Measurements from ENCODE around the gene ANKRD44.

ANKRD44 gene

DNA sequence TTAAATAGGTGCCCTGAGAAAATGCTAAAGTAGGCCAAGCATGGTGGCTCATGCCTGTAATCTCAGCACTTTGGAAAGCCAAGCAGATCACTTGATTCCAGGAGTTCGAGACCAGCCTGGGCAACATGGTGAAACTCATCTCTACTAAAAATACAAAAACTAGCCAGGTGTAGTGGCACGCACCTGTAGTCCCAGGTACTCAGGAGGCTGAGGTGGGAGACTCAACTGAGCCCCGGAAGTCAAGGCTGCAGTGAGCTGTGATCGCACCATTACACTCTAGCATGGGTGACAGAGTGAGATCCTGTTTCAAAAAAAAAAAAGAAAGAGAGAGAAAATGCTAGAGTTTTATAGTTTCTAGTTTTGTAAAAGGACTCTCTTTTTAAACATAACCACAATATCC, 12.0 kb downstream of the ANKRD44 start:
- ATAC-seq (ENCODE audit: insufficient read depth, low read depth) (no peak), DNase-seq (no peak)
- Histone ChIP-seq H3K4me2 (ENCODE audit: insufficient read depth, low read length) (no peak overlapping the region), H3K9ac (ENCODE audit: low read depth, low read length) (no peak overlapping the region), H3K36me3 (ENCODE audit: insufficient read depth, low read length) (no peaks in the 10 kb centered on the region), H2AFZ (ENCODE audit: low read depth, low read length) (no peak overlapping the region), H3K79me2 (ENCODE audit: insufficient read depth, low read length) (peaks cover 42% of the 10 kb centered on the region), H3K4me3 (ENCODE audit: low read depth in 1 of 2, low read length in 2 of 2) (no peak overlapping the region), H3K27me3 (ENCODE audit: insufficient read depth, low read length, poor library complexity) (no peaks in the 10 kb centered on the region), H3K4me1 (ENCODE audit: insufficient read depth, low read length) (peaks cover 36% of the 10 kb centered on the region), H3K9me3 (ENCODE audit: insufficient read depth, low read length, severe bottlenecking) (no peaks in the 10 kb centered on the region), H4K20me1 (ENCODE audit: insufficient read depth, low read length) (no peaks in the 10 kb centered on the region), H3K27ac (ENCODE audit: low read length) (no peak overlapping the region)
- no peak for TF ChIP-seq EZH2 (IDR thresholded peaks at IDR 0.05; ENCODE audit: borderline replicate concordance, low read depth, low read length, severe bottlenecking)
- TF ChIP-seq, protein P1, sequence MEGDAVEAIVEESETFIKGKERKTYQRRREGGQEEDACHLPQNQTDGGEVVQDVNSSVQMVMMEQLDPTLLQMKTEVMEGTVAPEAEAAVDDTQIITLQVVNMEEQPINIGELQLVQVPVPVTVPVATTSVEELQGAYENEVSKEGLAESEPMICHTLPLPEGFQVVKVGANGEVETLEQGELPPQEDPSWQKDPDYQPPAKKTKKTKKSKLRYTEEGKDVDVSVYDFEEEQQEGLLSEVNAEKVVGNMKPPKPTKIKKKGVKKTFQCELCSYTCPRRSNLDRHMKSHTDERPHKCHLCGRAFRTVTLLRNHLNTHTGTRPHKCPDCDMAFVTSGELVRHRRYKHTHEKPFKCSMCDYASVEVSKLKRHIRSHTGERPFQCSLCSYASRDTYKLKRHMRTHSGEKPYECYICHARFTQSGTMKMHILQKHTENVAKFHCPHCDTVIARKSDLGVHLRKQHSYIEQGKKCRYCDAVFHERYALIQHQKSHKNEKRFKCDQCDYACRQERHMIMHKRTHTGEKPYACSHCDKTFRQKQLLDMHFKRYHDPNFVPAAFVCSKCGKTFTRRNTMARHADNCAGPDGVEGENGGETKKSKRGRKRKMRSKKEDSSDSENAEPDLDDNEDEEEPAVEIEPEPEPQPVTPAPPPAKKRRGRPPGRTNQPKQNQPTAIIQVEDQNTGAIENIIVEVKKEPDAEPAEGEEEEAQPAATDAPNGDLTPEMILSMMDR (IDR thresholded peaks at IDR 0.05; ENCODE audit: borderline replicate concordance, extremely low read depth, low read length, poor library complexity, severe bottlenecking), result no peak

DNA sequence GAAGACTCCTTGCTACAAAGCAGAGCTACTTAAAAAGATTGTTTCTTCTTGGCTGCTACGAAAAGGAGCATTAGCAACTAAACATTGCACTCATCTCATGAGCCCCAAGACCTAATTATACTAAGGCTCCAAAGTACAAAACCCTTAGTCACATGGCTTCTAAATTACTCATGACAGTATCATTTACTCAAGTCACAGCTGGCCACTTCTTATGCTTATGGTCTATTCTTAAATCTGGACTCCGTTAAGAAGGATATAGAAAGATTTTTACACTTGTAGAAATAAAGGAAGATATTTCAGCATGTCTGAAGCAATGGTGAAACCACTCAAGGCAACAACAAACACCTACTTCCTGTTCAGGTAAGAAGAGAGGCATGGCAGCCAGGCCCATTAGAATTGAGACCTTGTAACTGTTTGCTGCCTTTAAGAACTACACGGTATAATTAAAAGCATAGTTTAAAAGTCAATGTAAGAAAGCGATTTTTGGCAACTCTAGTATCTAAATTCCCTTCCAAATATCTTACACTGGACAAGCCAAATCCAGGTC, 12.7 kb downstream of the ANKRD44 start:
- H2AFZ ChIP-seq (ENCODE audit: low read depth, low read length), result no peak overlapping the region
- peaks cover 37% of the 10 kb centered on the region for H3K79me2 ChIP-seq (ENCODE audit: insufficient read depth, low read length)
- no peak overlapping the region for H3K27ac ChIP-seq (ENCODE audit: low read length)
- ATAC-seq (ENCODE audit: insufficient read depth, low read depth) (no peak), DNase-seq (no peak)
- H3K4me1 ChIP-seq (ENCODE audit: insufficient read depth, low read length), result peaks cover 41% of the 10 kb centered on the region
- no peak overlapping the region for H3K4me3 ChIP-seq (ENCODE audit: low read depth in 1 of 2, low read length in 2 of 2)
- no peaks in the 10 kb centered on the region for H3K36me3 ChIP-seq (ENCODE audit: insufficient read depth, low read length)
- H3K9ac ChIP-seq (ENCODE audit: low read depth, low read length), result no peak overlapping the region
- no peaks in the 10 kb centered on the region for H3K27me3 ChIP-seq (ENCODE audit: insufficient read depth, low read length, poor library complexity)
- H4K20me1 ChIP-seq (ENCODE audit: insufficient read depth, low read length), result no peaks in the 10 kb centered on the region
- no peak overlapping the region for H3K4me2 ChIP-seq (ENCODE audit: insufficient read depth, low read length)
- TF ChIP-seq EZH2 (IDR thresholded peaks at IDR 0.05; ENCODE audit: borderline replicate concordance, low read depth, low read length, severe bottlenecking), result no peak
- TF ChIP-seq, protein P1 (IDR thresholded peaks at IDR 0.05; ENCODE audit: borderline replicate concordance, extremely low read depth, low read length, poor library complexity, severe bottlenecking), result no peak
- no peaks in the 10 kb centered on the region for H3K9me3 ChIP-seq (ENCODE audit: insufficient read depth, low read length, severe bottlenecking)

DNA sequence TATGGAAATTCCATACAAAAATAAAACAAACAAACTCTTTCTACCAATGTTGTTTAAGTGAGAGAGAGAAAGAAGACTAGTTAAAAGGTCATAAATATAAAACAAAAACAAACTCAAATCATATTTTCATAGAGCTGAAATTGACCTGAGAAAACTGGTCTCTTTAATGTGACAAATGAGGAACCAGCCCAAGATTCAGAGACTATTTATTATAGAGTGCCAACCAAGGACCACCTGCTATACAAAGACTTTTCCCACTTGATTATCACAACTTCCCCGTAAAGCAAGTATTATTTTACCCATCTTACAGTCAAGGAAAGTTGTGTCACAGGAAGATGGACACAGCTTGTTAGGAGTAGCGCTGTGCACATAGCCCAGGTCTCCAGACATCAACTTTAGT, 13.3 kb downstream of the ANKRD44 start:
- H3K4me3 ChIP-seq (ENCODE audit: low read depth in 1 of 2, low read length in 2 of 2), result no peak overlapping the region
- H3K9ac ChIP-seq (ENCODE audit: low read depth, low read length), result no peak overlapping the region
- TF ChIP-seq EZH2 (IDR thresholded peaks at IDR 0.05; ENCODE audit: borderline replicate concordance, low read depth, low read length, severe bottlenecking), result no peak
- TF ChIP-seq, protein P1 (IDR thresholded peaks at IDR 0.05; ENCODE audit: borderline replicate concordance, extremely low read depth, low read length, poor library complexity, severe bottlenecking), result no peak
- H3K36me3 ChIP-seq (ENCODE audit: insufficient read depth, low read length), result no peaks in the 10 kb centered on the region
- no peak overlapping the region for H3K4me2 ChIP-seq (ENCODE audit: insufficient read depth, low read length)
- H3K79me2 ChIP-seq (ENCODE audit: insufficient read depth, low read length), result peaks cover 36% of the 10 kb centered on the region
- H3K4me1 ChIP-seq (ENCODE audit: insufficient read depth, low read length), result peaks cover 45% of the 10 kb centered on the region
- ATAC-seq (ENCODE audit: insufficient read depth, low read depth), result no peak
- no peaks in the 10 kb centered on the region for H3K27me3 ChIP-seq (ENCODE audit: insufficient read depth, low read length, poor library complexity)
- H3K27ac ChIP-seq (ENCODE audit: low read length), result no peak overlapping the region
- no peaks in the 10 kb centered on the region for H3K9me3 ChIP-seq (ENCODE audit: insufficient read depth, low read length, severe bottlenecking)
- no peaks in the 10 kb centered on the region for H4K20me1 ChIP-seq (ENCODE audit: insufficient read depth, low read length)
- DNase-seq, result no peak
- H2AFZ ChIP-seq (ENCODE audit: low read depth, low read length), result no peak overlapping the region

DNA sequence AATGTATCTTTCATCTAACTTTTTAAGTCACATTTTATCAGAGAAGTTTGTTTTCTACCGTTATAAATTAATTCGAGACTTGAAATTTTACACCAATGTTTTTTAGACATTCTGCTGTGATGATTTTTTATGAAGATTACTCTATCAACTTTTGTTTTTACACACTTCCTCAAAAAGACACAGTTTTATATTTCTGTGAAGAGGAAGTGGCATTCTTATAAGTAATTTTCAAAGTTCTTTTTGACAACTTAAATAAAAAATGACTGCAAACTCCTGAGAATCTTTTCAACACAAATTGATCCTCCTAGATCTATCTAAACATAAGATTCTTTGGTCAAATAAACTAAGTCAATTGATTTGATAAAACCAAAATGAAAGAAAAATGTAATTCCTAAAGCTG, 13.7 kb downstream of the ANKRD44 start:
- no peaks in the 10 kb centered on the region for H3K9me3 ChIP-seq (ENCODE audit: insufficient read depth, low read length, severe bottlenecking)
- H3K9ac ChIP-seq (ENCODE audit: low read depth, low read length), result no peak overlapping the region
- H3K79me2 ChIP-seq (ENCODE audit: insufficient read depth, low read length), result peaks cover 34% of the 10 kb centered on the region
- no peak overlapping the region for H3K4me2 ChIP-seq (ENCODE audit: insufficient read depth, low read length)
- no peak overlapping the region for H2AFZ ChIP-seq (ENCODE audit: low read depth, low read length)
- TF ChIP-seq EZH2 (IDR thresholded peaks at IDR 0.05; ENCODE audit: borderline replicate concordance, low read depth, low read length, severe bottlenecking), result no peak
- TF ChIP-seq, protein P1 (IDR thresholded peaks at IDR 0.05; ENCODE audit: borderline replicate concordance, extremely low read depth, low read length, poor library complexity, severe bottlenecking), result no peak
- no peaks in the 10 kb centered on the region for H4K20me1 ChIP-seq (ENCODE audit: insufficient read depth, low read length)
- DNase-seq, result no peak
- no peaks in the 10 kb centered on the region for H3K27me3 ChIP-seq (ENCODE audit: insufficient read depth, low read length, poor library complexity)
- no peak overlapping the region for H3K4me3 ChIP-seq (ENCODE audit: low read depth in 1 of 2, low read length in 2 of 2)
- ATAC-seq (ENCODE audit: insufficient read depth, low read depth), result no peak
- peaks cover 43% of the 10 kb centered on the region for H3K4me1 ChIP-seq (ENCODE audit: insufficient read depth, low read length)
- no peaks in the 10 kb centered on the region for H3K36me3 ChIP-seq (ENCODE audit: insufficient read depth, low read length)
- H3K27ac ChIP-seq (ENCODE audit: low read length), result no peak overlapping the region
